Fibroblast of skin of right quadriceps (primary cell): ENCODE measurements around the gene CKAP4.

Experiments
- DNase-seq: peaks from one replicate; pipeline ENCODE4 v3.0.0-alpha.2; 2013

CKAP4 gene

DNA sequence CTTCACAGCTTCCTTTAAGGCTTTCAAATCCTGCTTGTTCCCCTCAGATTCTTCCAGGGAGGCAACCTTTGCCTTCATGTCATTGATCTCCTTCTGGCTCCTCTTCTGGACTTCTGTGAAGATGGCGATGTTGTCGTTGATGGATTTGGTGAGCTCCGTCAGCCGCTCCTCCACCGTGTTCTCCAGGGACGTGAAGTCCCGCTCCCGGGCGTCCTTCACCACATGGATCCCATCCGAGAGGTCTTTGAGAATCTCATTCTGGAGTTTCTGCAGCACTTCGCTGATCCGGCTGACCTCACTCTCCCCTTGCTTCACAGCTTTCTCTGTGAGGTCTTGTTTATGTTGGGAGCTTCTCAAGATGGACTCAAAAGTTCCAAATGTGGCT is 7.9 kb downstream of the CKAP4 start:
- DNase-seq, result no peak

DNA sequence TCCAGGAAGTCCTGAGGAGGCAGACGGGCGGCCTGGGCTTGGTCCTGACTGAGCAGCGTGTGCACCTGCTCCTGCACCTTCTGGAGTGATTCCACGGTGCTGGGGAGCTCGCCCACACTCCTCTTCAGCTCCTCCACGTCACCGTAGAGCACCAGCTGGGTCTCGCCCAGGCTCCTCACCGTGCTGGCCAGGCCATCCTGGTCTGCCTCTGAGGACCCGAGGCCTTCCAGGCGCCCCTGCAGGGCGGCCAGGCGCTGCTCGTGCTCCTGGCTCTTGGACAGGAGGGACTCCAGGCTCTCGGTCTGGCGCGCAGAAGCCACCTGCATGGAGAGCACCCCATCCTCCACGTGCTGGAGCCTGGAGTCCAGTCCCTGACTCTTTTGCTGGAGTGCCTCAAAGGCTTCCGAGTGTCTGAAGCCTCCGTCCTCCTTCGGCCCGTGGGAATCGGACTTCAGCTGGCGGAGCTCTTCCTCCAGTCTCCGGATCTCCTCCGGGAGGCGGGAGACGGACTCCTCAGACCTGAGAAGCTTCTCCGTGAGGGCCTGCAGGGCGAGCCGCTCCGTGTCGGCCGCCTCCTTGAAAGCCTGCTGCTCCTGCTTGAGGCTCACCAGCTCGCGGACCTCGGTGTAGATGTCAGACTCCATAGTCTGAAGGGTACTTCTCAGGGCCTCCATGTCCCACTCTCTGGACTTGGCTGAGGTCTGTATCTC is 8.4 kb downstream of the CKAP4 start:
- no peak for DNase-seq

DNA sequence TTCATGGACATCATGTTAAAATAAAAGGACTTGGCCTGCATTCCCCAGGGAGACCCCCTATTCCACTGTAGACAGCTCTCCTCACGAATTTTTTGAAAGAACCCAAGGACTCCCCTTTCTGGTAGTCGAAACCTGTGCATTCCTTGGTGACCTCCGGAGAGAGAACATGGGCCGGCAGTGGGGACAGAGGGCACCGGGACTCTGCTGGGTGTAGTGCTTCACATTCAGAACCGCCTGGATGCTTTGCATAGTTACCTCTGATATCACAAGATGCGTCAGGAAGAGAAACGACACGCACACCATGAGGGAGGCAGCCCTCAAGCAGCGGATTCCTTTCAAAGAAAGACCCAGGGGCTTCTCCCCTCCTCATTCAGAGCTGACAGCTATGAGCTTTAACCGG is 9.7 kb downstream of the CKAP4 start:
- DNase-seq, result no peak

DNA sequence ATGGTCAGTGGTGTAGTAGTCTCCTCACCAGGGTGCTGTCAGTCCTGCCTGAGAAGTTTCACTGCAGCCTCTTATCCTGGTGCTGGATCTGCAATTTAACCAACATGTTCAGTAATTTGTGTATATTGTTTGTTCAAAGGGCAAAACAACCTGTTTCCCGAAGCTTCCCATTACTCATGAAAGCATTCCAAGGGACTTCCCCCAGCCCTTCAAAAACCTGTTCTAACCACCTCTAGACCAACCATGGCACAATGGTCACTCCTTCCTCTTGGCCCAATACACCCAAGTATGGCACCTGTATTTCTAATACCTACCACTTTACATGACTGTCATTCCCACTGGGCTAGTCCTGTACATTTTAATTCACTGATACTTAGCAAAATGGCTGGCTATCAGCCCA is 12.1 kb downstream of the CKAP4 start:
- no peak for DNase-seq

DNA sequence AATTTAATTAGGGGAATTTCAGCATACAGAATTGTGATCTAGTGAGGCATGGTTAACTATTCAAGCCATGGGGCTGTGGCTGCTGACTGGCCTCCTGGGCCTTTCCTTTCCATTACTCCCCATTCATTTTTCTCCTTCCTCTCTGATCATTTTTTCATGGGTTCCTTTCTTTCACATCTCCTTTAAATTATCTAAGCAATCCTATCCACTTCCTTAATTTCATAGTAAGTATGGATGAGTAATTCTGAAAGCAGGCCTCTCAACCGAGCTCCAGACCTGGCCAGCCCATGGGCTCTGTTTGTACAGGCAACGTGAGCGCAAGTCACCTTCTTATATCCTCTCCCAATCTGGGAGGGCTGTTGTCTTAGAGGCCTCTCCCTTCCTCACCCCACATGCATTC is 13.4 kb downstream of the CKAP4 start:
- DNase-seq, result peak; percentile 43

DNA sequence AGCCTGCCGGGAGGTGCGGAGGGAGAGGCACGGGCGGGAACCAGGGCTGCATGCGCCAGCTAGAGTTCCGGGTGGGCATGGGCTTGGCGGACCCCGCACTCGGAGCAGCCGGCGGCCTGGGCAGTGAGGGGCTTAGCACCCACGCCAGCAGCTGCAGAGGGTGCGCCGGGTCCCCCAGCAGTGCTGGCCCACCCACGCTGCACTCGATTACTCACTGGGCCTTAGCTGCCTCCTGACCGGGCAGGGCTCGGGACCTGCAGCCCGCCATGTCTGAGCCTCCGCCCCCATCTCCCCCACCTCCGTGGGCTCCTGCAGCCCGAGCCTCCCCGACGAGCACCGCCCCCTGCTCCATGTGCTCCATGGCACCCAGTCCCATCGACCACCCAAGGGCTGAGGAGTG is 14.8 kb downstream of the CKAP4 start:
- no peak for DNase-seq

DNA sequence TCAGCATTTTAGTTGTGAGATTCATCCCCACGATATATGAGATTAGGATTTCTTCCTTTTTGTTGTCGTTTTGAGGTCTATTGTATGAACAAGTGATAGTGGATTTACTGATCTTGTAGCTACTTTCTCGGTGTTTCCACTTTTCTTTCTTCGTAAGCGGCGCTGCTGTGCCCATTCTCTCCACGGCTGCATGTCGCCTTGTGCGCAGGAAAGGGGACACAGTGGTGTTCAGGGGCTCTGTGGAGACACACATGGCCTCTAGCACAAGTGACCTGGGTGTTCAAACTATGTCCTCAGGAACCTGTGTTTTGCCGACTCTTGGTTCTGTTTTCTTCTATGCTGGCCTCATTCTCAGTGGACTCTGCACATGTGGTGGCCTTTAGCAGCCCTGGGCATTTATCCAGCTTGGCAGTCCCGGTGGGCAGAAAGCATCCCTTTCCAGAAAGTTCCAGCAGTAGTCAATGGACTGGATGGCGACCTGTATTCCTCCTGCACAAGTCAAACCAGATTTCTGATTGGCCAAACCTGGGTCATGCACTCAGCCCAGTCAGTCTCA is 18.7 kb downstream of the CKAP4 start:
- no peak for DNase-seq

DNA sequence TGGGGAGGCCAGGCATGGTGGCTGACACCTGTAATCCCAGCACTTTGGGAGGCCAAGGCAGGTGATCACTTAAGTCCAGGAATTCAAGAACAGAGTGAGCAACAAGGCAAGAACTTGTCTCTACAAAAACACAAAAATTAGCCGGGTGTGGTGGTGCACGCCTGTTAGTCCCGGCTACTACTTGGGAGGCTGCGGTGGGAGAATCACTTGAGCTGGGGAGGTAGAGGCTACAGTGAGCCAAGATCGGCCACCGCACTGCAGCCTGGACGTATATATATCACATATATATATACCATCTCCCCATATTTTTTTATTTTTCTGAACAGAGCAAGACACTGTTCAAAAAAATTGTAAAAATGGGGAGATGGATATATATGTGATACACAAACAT is 19.5 kb downstream of the CKAP4 start:
- DNase-seq, result no peak

DNA sequence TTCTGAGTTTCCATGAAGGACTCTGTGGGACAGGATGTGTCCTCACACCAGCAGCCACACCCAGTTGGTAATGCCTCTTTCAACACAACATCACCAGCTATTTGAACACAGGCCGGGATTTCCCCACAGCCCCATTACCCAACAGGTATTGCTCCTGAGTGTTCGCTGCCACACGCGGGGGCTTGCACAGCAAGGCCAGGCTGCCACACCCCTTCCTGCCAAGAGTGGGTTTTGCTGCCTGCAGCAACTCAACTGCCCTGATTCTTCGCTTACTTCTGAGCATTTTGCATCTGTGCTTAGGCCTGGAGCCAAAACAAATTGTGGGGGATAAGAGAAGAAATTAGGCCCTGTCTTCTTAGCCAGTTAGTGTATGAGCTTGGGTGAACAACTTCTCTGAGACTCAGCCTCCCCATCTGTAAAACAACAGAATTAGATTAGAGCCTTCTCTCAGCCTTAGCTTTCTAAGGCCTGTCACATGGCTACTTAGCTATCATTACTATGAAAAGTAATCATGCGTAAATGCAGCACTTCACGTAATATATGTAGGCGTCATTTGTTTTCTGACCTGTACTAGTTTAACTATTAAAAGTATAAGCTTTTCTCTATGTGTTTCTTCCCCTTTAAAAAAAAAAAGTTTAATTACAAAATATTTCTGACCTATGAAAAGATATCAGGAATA is 20.0 kb downstream of the CKAP4 start:
- DNase-seq, result no peak

DNA sequence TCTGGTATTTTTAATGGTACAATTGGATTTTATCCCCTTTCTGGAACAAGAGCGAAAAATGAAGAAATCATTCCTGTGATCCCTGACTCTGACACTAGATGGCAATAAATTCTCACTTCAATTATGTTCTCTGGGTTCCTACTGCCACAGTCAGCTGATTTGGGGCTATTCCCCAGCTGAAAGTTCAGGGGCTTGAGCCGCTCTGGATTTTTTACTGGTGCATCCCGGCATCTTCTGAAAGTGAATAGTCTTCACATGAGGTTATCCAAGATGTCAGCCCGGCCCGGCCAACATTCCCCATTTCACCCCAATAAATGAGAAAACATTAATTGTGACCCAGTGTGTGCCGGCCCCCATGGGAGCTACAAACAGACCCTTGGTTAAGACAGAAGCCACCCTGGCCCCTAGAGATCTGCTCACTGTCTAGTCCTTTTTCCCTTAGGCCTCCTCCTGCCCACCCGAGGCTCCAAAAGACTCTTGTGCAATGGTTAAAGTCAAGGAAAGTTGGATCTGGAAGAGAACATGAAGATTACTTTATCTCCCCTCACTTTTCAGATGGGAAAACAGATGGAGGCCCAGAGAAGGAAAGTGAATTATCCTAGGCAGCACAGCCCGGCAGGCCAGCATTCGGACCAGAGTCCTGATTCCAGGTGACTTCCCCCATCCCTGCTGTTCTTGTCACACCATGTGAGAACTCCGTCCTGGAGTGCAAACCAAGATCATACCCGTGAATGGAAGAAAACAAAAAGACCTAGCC is 20.8 kb downstream of the CKAP4 start:
- peak; percentile 58 for DNase-seq

DNA sequence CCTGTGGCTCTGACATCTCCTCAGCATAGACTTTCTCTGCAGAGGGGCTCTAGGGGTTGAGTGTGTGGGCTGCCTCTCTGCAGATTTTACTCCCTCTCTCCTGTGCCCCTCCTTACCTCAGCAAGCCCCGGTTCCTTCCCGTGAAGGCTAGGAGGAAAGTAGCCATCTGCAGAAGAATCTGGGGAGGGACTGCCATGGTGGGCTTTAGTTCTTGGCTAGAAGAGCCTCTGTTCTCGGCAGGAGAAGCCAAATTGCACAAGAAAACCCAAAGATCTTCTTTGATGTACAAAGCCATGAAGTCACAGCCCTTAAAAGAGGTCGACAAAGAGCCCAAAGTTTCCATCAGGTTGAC is 23.5 kb downstream of the CKAP4 start:
- DNase-seq, result no peak

DNA sequence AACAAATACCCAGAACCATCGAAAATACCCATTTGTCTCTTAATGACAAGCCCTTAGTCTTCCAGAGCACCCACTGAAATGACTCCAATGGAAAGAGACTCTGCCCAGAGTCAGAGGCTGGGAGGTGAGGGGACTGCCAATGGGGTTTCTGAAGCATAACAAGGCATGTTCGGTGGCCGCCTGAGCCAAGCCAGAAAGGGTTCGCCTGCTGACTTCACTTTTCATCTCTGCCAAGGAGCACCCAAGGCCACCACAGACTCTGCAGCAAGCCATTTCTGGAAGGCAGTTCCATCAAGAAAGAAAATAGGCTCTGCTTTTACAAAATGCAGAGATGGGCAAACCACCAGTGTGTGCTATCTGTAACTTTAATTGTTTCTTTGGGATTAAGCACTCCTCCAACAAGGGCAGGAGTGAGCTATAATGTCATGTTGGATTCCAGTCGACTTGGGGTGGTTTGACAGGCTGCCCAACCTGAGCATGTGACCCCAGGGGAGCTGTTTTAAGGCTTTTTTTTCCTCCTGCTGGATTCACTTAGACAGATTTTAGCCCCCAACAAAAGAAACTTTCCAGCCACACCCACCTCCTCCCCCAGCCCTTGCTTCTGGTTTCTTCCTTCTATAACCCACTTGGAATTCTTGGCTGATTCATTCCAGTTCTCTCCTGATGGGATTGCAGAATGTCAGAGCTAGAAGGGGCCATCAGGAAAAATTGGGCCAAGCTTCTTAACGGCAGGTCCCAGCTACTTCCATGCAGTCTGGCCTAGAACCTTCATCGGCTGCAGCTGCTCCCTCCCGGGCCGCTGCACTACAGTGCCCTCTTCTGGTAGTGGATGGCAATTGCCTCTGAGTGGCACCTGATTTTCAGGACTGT is 24.1 kb downstream of the CKAP4 start:
- peak; percentile 72 for DNase-seq

DNA sequence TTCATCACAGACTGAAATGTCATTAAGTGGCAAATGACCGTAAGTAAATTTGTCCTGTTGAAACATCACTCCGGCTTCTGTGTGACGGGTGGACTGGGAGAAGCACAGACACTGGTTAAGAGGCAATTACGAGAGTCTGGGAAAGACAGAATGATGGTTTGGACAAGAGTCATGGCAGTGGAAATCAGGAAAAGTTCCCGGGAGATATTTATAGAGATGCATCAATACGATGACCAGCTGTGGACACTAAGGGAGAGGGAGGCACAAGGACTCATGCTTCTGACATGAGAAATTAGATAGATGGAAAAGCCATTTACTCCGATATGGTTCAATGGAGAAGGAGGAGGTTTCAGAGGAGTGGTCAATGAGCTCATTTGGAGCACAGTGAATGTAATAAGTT is 27.3 kb downstream of the CKAP4 start:
- DNase-seq, result no peak

DNA sequence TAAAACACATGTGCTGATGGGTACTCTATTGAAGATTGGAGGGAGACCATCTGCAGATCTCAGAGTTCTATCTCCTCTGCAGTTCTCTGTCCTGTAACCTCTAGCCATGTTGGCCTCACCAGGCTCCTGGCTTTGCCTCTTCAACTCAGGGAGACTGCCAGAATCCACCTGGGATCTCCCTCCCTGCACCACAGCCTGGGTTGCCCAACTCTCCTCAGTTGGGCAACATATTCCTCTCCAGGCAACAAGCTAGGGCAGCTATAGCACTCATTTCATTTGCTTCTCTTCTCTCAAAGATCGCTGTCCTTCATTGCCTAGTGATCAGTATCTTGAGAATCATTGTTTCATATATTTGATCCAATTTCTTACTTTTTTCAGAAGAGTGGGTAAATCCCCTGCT is 28.8 kb downstream of the CKAP4 start:
- DNase-seq, result no peak

DNA sequence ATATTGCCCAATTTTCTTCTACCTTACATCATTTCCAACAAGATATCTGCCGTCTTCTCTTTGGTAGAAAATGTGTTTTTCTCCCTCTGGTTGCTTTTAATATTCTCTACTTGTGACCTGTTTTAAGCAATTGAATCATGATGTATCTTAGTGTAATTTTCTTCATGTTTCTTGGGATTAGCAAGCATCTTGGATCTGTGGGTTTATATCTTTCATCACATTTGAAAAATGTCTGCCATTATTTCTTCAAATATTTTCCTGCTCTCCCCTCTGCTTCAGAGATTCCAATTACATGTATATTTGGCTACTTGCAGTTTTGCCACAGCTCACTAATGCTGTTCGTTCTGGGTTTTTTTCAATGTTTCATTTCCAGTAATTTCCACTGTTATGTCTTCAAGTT is 30.1 kb downstream of the CKAP4 start:
- DNase-seq, result no peak

DNA sequence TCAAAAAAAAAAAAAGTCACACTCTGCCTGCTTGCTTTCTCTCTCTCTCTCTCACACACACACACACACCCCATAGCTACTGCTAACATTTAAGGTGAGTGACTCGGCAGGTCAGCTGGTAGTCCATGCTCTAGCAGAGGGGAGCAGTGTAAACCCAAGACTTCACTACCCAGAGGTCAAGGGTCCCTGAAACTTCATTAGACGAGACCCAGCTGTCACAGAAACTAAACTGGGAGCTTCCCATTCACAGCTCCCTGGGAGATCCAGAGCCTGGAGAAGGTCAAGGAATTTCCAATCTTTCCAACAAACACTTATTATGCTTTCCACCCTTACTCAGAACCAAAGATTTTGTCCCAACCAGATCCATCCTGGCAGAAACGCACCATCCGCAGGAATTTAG is 33.2 kb downstream of the CKAP4 start:
- no peak for DNase-seq

DNA sequence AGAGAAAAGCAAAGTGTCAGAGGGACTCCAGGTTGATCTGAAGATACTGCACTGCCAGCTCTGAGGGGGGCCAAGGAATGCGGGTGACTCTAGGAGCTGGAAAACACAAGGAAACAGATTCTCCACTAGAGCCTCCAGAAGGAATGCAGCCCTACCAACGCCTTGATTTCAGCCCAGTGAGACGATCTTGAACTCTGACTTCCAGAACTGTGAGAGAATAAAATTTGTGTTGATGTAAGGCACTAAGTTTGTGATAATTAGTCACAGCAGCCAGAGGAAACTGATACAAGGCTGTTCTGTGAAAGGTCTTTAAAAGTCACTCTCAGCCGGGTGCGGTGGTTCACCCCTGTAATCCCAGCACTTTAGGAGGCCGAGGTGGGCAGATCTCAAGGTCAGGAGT is 34.2 kb downstream of the CKAP4 start:
- DNase-seq, result peak; percentile 22

DNA sequence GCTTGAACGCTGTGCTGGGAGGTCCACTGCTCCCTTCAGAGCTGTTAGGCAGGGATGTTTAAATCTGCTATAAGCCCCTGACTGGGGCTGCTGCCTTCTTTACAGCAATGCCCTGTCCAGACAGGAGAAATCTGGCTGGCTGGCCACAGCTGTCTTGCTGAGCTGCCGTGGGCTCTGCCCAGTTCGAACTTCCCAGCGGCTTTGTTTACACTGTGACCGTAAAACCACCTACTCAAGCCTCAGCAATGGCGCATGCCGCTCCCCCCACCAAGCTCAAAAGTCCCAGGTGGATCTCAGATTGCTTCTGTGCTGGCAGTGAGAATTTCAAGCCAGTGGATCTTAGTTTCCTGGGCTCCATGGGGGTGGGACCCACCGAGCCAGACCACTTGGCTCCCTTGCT is 35.8 kb downstream of the CKAP4 start:
- DNase-seq, result no peak

DNA sequence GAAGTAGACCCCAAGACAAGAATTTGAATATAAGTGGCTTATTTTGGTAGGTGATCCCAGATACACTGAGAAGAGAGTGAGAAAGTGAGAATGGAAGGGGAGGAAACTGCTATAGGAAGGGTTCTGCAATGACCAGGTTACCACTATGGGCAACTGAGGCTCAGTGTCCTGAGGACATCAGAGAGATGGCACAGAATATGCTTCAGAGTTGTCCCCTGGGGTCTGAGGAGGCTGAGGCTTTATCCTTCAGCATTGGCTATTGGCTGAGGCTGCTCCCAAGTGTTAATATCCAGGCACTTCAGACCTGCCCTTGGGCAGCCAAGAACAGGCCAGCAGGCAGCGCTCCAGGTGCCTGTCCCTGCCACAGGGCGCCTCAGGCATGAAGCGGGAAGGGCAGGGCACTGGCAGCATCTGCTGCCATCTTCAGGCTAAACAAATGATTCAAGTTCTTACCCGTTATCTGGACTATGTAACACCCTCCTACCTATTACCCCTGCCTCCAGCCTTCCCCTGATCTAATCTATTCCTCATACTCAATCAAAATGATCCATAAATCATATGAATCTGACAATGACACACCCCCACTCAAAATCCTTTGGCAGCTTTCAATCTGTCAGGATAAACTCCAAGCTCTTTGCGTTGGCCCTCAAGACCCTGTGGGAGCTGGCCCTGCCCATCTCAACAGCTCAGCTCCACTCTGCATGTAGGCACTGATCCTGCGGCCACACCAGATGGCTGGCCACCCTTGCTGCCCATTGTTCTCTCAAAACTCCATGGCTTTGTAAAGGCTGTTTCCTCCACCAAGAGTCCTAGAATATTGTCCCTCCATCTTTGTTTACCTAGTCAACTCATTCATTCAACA is 42.4 kb downstream of the CKAP4 start:
- DNase-seq, result no peak

DNA sequence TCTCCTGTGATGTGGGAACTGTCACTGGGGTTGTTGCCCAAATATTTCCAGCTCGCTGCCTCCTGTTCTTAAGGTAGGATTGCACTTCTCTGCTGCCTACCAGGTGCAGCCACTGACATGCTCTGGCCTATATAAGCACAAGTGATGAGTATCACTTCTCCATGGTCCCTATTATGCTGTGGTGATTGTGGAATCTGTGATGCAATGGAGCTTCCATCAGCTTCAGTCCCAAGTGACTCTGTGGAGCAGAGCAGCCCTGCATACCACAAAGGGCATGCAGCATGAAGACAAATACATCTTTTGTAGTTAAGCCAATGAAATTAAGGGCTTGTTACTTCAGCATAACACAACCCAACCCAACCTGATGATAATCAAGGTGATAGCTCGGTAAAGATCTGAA is 43.5 kb downstream of the CKAP4 start:
- DNase-seq, result peak; percentile 8

DNA sequence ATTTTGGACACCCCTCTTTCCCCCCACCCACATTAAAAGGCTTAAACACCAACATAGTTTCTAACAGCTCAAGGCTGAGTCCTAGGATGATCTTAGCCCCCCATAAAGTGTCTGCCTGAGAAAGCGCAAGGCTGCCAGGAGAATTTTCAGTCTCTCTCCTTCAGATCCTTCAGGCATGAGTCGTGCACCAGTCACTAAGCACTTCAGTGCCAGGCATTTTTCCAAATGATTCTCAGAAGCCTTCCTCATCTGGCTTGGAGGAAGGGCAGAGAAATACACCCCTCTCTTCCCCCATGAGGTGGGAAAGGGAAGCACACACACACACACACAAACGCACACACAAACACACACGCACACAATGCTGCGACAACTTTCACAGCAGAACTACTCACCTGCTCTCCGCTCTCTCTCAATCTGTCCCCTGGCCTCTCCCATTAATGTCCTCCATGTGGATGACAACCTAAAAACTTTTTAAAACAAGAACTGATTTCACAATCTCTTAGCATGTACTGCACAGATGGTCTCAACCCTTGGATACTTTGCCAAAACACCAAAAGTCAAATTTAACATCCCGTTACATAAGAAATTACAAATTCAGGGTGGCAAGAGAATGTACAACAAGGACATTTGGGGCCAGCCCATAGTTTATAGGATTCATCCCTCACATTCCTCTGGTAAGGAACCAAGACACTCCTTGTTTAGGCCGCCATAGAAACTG is 49.8 kb downstream of the CKAP4 start:
- DNase-seq, result peak; percentile 81
